ENCODE data around the gene METTL23.
"Not testable (repeated sequence)": the region's sequence is repeated elsewhere in the genome, so short reads cannot be mapped to it uniquely, and the experiment has no call there.

METTL23 gene

GRCh38 chr17:76716839-76717215, 9.8 kb upstream of the METTL23 start:
- TF ChIP-seq CTCF (IDR thresholded peaks at IDR 0.05; ENCODE audit: borderline replicate concordance, insufficient read depth, low read depth, low read length): no peak
- no peak overlapping the region for H3K4me3 ChIP-seq (ENCODE audit: low read depth, low read length)

GRCh38 chr17:76718516-76718915, 8.1 kb upstream of the METTL23 start:
- no peak overlapping the region for H3K4me3 ChIP-seq (ENCODE audit: low read depth, low read length)
- no peak for TF ChIP-seq CTCF (IDR thresholded peaks at IDR 0.05; ENCODE audit: borderline replicate concordance, insufficient read depth, low read depth, low read length)

- no peak for TF ChIP-seq CTCF (IDR thresholded peaks at IDR 0.05; ENCODE audit: borderline replicate concordance, insufficient read depth, low read depth, low read length)
- no peak overlapping the region for H3K4me3 ChIP-seq (ENCODE audit: low read depth, low read length)
These were observed 6.4 kb upstream of the METTL23 start for GRCh38 chr17:76720211-76720610.

DNA sequence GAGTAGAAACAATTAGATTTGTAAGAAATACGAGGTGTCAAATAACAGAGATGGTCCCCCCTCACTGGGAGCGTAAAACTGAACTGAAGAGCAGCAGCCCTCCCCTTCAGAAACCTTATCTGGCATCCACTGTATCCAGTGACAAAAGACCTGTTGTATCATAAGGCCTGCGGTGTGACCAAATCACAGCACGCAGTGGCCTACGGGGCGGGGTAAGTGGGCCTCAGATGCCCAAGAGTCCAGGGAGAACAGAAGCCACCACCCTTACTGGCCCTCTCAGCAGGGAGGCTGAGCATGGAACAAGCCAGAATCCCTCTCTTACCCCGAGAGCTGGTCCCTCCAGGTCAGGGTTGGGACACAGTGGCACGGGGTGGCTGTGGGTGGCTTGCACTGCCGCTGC, 5.7 kb upstream of the METTL23 start:
- no peak for TF ChIP-seq CTCF (IDR thresholded peaks at IDR 0.05; ENCODE audit: borderline replicate concordance, insufficient read depth, low read depth, low read length)
- no peak overlapping the region for H3K4me3 ChIP-seq (ENCODE audit: low read depth, low read length)

DNA sequence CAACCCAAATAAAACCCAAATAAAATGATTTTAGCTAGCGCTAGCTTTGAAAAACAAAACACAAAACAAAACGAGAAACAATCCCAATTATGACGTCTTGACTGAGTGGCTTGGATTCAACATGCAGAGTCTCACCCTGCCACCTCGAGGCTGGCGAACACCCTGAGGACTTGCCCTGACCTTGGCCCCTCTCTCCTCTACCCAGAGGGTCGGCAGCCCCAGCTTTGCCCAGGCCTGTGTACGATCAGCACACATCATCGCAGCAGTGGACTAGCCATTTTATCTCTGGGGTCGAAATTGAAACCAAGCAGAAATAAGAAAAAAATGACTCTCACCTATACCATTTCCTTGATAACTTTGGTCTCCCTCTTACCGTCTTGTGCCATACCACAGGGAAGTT, 5.2 kb upstream of the METTL23 start:
- TF ChIP-seq CTCF (IDR thresholded peaks at IDR 0.05; ENCODE audit: borderline replicate concordance, insufficient read depth, low read depth, low read length): no peak
- no peak overlapping the region for H3K4me3 ChIP-seq (ENCODE audit: low read depth, low read length)

DNA sequence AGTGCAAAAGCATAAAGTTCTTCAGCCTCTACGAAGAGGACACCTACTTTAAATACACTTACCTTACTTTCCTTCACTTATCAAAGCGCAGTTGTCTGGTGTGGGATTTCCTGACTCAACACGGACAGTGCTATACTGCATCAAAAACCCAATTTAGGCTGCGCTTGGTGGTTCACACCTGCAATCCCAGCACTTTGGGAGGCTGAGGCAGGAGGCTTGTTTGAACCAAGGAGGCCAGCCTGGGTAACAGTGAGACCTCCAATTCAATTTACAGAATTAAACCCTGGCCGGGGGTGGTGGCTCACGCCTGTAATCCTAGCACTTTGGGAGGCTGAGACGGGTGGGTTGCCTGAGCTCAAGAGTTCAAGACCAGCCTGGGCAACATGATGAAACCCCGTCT, 4.4 kb upstream of the METTL23 start:
- H3K4me3 ChIP-seq (ENCODE audit: low read depth, low read length): no peak overlapping the region
- TF ChIP-seq CTCF (IDR thresholded peaks at IDR 0.05; ENCODE audit: borderline replicate concordance, insufficient read depth, low read depth, low read length): no peak

GRCh38 chr17:76722977-76723376, 3.7 kb upstream of the METTL23 start:
- not testable (repeated sequence) for H3K4me3 ChIP-seq (ENCODE audit: low read depth, low read length)

- no peak for TF ChIP-seq CTCF (IDR thresholded peaks at IDR 0.05; ENCODE audit: borderline replicate concordance, insufficient read depth, low read depth, low read length)
- no peak overlapping the region for H3K4me3 ChIP-seq (ENCODE audit: low read depth, low read length)
These were observed 2.8 kb upstream of the METTL23 start for GRCh38 chr17:76723812-76724211.

Measured in GM12875 (cell line).